Esophagus muscularis mucosa (tissue), 4 donors: ENCODE data around the gene GPR132. TPM values are rescaled to one million over a fixed set of nuclear protein-coding genes. Genes with fewer than 3 reads are reported as not detected.

Source experiments
- DNase-seq: peaks from one replicate; pipeline ENCODE4 v3.0.0-alpha.2; 2017; ENCODE audit errors: extremely low spot score
- H3K27ac ChIP-seq, 4 donors: fragments of 200-600 bp; sonication (generic); replicated peaks in 1 of 4; 1 replicate in 3 of 4; 2 replicates in 1 of 4; pipeline ENCODE4 v1.5.1; 2016 to 2019; ENCODE audit warnings: mild to moderate bottlenecking in 1 of 4
- H3K27me3 ChIP-seq, 4 donors: fragments of 200-600 bp; sonication (generic); one replicate each; pipeline versions ENCODE4 v1.5.1 to v1.6.0; 2016 to 2019
- H3K36me3 ChIP-seq, 4 donors: fragments of 200-600 bp; sonication (generic); one replicate each; pipeline ENCODE4 v1.5.1; 2016 to 2019
- H3K4me1 ChIP-seq, 4 donors: fragments of 200-600 bp; sonication (generic); one replicate each; pipeline ENCODE4 v1.5.1; 2016 to 2019
- H3K4me3 ChIP-seq, 4 donors: fragments of 200-600 bp; sonication (generic); 1 replicate in 2 of 4; 2 replicates in 2 of 4; pipeline ENCODE4 v1.5.1; 2016 to 2019; ENCODE audit warnings: mild to moderate bottlenecking in 4 of 4, moderate library complexity in 1 of 4
- H3K9me3 ChIP-seq, 4 donors: fragments of 200-600 bp; sonication (generic); 1 replicate in 3 of 4; 2 replicates in 1 of 4; pipeline ENCODE4 v1.5.1; 2016 to 2019
- EP300 ChIP-seq: sonication (generic); formaldehyde crosslinking; IDR thresholded peaks from one replicate; pipeline ENCODE4 v1.6.1; 2017; ENCODE audit warnings: antibody characterized with exemption
- POLR2A ChIP-seq: fragments of 450-650 bp; IDR thresholded peaks from one replicate; pipeline ENCODE4 v1.6.1; 2017; ENCODE audit warnings: antibody characterized with exemption, moderate library complexity, mild to moderate bottlenecking, low read depth
- POLR2AphosphoS5 ChIP-seq, 2 donors: sonication (generic); formaldehyde crosslinking; IDR thresholded peaks; one replicate each; pipeline ENCODE4 v1.6.1; 2017; ENCODE audit warnings: antibody characterized with exemption in 2 of 2
- WGBS: methylation state at CpG from one replicate; pipeline ENCODE4 v1.1.5; 2018; 5-methylcytosine and 5-hydroxymethylcytosine counted together
- intact Hi-C: fragments of 100-400 bp; cut with DNase I; formaldehyde crosslinking; loops from one replicate; pipeline ENCODE4 v1.15.1; 2023
- total RNA-seq, 4 donors: library from RNA; depleted of rRNA; stranded (reverse); fragments of >200 nt; gene quantifications; one replicate each; pipeline versions ENCODE4 v1.1.0 to v1.2.1, GENCODE V29; 2016
- TF ChIP-seq, protein P1 (sequence below), 3 experiments: fragments of 200-600 bp in 2 of 3; fragments of 450-650 bp in 1 of 3; sonication (generic) in 2 of 3; IDR thresholded peaks; one replicate each; pipeline ENCODE4 v1.5.1; 2017 to 2019; ENCODE audit warnings: antibody characterized with exemption in 3 of 3, mild to moderate bottlenecking in 2 of 3, moderate library complexity in 1 of 3

The GPR132 gene
- total RNA-seq, 4 donors from 2014 or later: 1.2 to 8.0 (median 2.1) TPM

DNA sequence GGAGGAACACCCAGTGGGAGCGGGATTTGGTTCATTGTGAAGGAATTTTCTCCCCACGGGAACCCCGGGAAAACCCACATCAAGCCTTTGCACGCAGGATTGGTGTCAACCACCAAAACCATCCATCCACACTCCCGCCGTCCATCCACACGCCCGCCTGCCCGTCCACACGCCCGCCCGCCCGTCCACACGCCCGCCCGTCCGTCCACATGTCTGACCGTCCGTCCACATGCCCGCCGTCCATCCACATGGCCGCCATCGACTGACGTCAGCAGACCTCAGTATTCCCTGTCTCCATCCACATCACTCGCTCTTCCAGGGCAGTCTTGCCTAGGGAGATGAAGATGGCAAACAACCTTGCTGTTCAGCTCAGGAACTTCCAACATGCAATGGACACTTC, 6.7 kb upstream of the GPR132 start:
- intact Hi-C loops: no loop called here
- Histone ChIP-seq H3K27me3 (peaks cover 0 to 99% (median 17%) of the 10 kb centered on the region in 4 donors), H3K9me3 (no peaks in the 10 kb centered on the region), H3K27ac (no peak overlapping the region), H3K4me1 (peaks cover 14 to 26% (median 20%) of the 10 kb centered on the region in 4 donors), H3K4me3 (no peak overlapping the region), H3K36me3 (no peaks in the 10 kb centered on the region)
- WGBS: 96% methylated on average over 25 of the region's 25 CpGs
- TF ChIP-seq POLR2A (no peak), EP300 (no peak), POLR2AphosphoS5 (IDR thresholded peaks at IDR 0.05) (no peak)
- TF ChIP-seq, protein P1, sequence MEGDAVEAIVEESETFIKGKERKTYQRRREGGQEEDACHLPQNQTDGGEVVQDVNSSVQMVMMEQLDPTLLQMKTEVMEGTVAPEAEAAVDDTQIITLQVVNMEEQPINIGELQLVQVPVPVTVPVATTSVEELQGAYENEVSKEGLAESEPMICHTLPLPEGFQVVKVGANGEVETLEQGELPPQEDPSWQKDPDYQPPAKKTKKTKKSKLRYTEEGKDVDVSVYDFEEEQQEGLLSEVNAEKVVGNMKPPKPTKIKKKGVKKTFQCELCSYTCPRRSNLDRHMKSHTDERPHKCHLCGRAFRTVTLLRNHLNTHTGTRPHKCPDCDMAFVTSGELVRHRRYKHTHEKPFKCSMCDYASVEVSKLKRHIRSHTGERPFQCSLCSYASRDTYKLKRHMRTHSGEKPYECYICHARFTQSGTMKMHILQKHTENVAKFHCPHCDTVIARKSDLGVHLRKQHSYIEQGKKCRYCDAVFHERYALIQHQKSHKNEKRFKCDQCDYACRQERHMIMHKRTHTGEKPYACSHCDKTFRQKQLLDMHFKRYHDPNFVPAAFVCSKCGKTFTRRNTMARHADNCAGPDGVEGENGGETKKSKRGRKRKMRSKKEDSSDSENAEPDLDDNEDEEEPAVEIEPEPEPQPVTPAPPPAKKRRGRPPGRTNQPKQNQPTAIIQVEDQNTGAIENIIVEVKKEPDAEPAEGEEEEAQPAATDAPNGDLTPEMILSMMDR (IDR thresholded peaks at IDR 0.05): no peak
- DNase-seq: no peak

GRCh38 chr14:105071326-105071725, 6.1 kb upstream of the GPR132 start:
- no peaks in the 10 kb centered on the region for H3K9me3 ChIP-seq
- H3K4me3 ChIP-seq: no peak overlapping the region
- no peaks in the 10 kb centered on the region for H3K36me3 ChIP-seq
- WGBS: 92% methylated on average over 13 of the region's 15 CpGs
- intact Hi-C loops: no loop called here
- no peak for DNase-seq
- peaks cover 0 to 99% (median 17%) of the 10 kb centered on the region in 4 donors for H3K27me3 ChIP-seq
- peaks cover 11 to 24% (median 19%) of the 10 kb centered on the region in 4 donors for H3K4me1 ChIP-seq
- no peak overlapping the region for H3K27ac ChIP-seq
- TF ChIP-seq, protein P1 (IDR thresholded peaks at IDR 0.05): no peak
- TF ChIP-seq EP300 (no peak), POLR2A (no peak), POLR2AphosphoS5 (IDR thresholded peaks at IDR 0.05) (no peak)

DNA sequence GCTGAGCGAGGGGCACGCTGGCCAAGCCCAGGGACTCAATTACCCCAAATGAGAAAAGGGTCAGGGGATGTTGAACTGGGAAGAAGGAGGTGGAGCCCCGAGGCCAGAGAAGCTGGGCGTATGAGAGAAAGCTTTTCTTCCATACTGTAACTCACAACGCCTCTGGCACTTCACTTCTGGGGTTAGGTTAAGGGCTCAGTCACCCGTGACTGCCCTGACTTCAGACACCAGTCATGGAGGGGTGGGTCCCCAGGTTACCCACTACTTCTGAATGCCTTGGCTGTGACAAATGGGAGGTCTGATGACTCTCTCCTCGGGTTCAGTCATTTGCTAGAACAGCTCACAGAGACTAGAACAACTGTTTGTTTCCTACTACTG, 5.5 kb upstream of the GPR132 start:
- Histone ChIP-seq H3K9me3 (no peaks in the 10 kb centered on the region), H3K27me3 (peaks cover 0 to 98% (median 17%) of the 10 kb centered on the region in 4 donors), H3K27ac (peak overlapping the region in 2 of 4 donors; percentile 8 to 35), H3K4me1 (peaks cover 8 to 18% (median 14%) of the 10 kb centered on the region in 4 donors), H3K36me3 (no peaks in the 10 kb centered on the region), H3K4me3 (no peak overlapping the region)
- no peak for DNase-seq
- 59% methylated on average over 7 of the region's 7 CpGs for WGBS
- intact Hi-C loops: no loop called here
- TF ChIP-seq, protein P1 (IDR thresholded peaks at IDR 0.05): no peak
- TF ChIP-seq POLR2A: no peak
- no peak for TF ChIP-seq POLR2AphosphoS5 (IDR thresholded peaks at IDR 0.05)
- no peak for TF ChIP-seq EP300

GRCh38 chr14:105069871-105070759, 4.9 kb upstream of the GPR132 start:
- no peak for DNase-seq
- no peaks in the 10 kb centered on the region for H3K36me3 ChIP-seq
- TF ChIP-seq POLR2AphosphoS5 (IDR thresholded peaks at IDR 0.05): no peak
- no peak for TF ChIP-seq EP300
- H3K4me1 ChIP-seq: peaks cover 5 to 12% (median 8%) of the 10 kb centered on the region in 4 donors
- intact Hi-C loops: no loop called here
- no peaks in the 10 kb centered on the region for H3K9me3 ChIP-seq
- peak overlapping the region in 2 of 4 donors; percentile 8 to 35 for H3K27ac ChIP-seq
- peaks cover 0 to 98% (median 17%) of the 10 kb centered on the region in 4 donors for H3K27me3 ChIP-seq
- 64% methylated on average over 19 of the region's 20 CpGs for WGBS
- no peak overlapping the region for H3K4me3 ChIP-seq

GRCh38 chr14:105069522-105069870, 4.3 kb upstream of the GPR132 start:
- intact Hi-C loops: no loop called here
- Histone ChIP-seq H3K27me3 (peaks cover 0 to 94% (median 13%) of the 10 kb centered on the region in 4 donors), H3K4me1 (peaks cover 2 to 7% (median 4%) of the 10 kb centered on the region in 4 donors), H3K4me3 (no peak overlapping the region), H3K36me3 (no peaks in the 10 kb centered on the region), H3K27ac (peak overlapping the region in 1 of 4 donors; percentile 8), H3K9me3 (no peaks in the 10 kb centered on the region)
- TF ChIP-seq POLR2A (no peak), POLR2AphosphoS5 (IDR thresholded peaks at IDR 0.05) (no peak), EP300 (no peak)
- TF ChIP-seq, protein P1 (IDR thresholded peaks at IDR 0.05): no peak
- no peak for DNase-seq
- WGBS: 78% methylated on average over 9 of the region's 10 CpGs
